Keratinocyte (primary cell): ENCODE results near the gene UBL7. TPM values are rescaled to one million over a fixed set of nuclear protein-coding genes. Genes with fewer than 3 reads are reported as not detected.

Experiments used
- DNase-seq: peaks from one replicate; pipeline ENCODE4 v3.0.0-alpha.2; 2011; ENCODE audit warnings: low read depth, missing footprints, low spot score
- FAIRE-seq: peaks from 2 replicates; lab custom pipeline; 2011; peaks lifted over from hg19 to GRCh38; lab: Jason Lieb, UNC
- H2AFZ ChIP-seq: 2 replicates; pipeline ENCODE4 v1.6.0; 2012; ENCODE audit warnings: low read length, control low read depth, inconsistent platforms; ENCODE audit not compliant: control insufficient read depth
- H3K27ac ChIP-seq: 2 replicates; pipeline ENCODE4 v1.5.1; 2011; ENCODE audit warnings: low read length; ENCODE audit not compliant: control insufficient read depth, insufficient read depth
- H3K27me3 ChIP-seq: 3 replicates; pipeline ENCODE4 v1.6.0; 2011; ENCODE audit warnings: low read length; ENCODE audit not compliant: control insufficient read depth, insufficient read depth; ENCODE audit errors: extremely low read depth
- H3K36me3 ChIP-seq, 2 experiments: 2 replicates in 1 of 2; 3 replicates in 1 of 2; pipeline ENCODE4 v1.5.1; 2011; ENCODE audit warnings: low read length in 2 of 2, mild to moderate bottlenecking in 1 of 2; ENCODE audit not compliant: control insufficient read depth in 2 of 2, insufficient read depth in 2 of 2; ENCODE audit errors: extremely low read depth in 1 of 2
- H3K4me1 ChIP-seq: 3 replicates; pipeline ENCODE4 v1.5.1; 2011; ENCODE audit warnings: low read length; ENCODE audit not compliant: control insufficient read depth, insufficient read depth; ENCODE audit errors: extremely low read depth
- H3K4me2 ChIP-seq: 3 replicates; pipeline ENCODE4 v1.6.0; 2011; ENCODE audit warnings: low read depth, low read length; ENCODE audit not compliant: control insufficient read depth, insufficient read depth; ENCODE audit errors: extremely low read depth
- H3K4me3 ChIP-seq, 3 experiments: fragments of 200-600 bp in 1 of 3; sonication (generic) in 1 of 3; 2 replicates in 2 of 3; 3 replicates in 1 of 3; pipeline ENCODE4 v1.5.1; 2011 to 2016; ENCODE audit warnings: low read length in 3 of 3, mild to moderate bottlenecking in 3 of 3, control low read depth in 2 of 3, inconsistent platforms in 1 of 3, low read depth in 1 of 3, mixed read lengths in 1 of 3, mixed run types in 1 of 3, moderate library complexity in 1 of 3; ENCODE audit not compliant: control insufficient read depth in 2 of 3, insufficient read depth in 2 of 3; ENCODE audit errors: extremely low read depth in 1 of 3
- H3K79me2 ChIP-seq: 2 replicates; pipeline ENCODE4 v1.6.0; 2012; ENCODE audit warnings: low read length; ENCODE audit not compliant: control insufficient read depth, insufficient read depth
- H3K9ac ChIP-seq: 3 replicates; pipeline ENCODE4 v1.6.0; 2011; ENCODE audit warnings: low read length; ENCODE audit not compliant: control insufficient read depth, insufficient read depth; ENCODE audit errors: extremely low read depth
- H3K9me1 ChIP-seq: 3 replicates; pipeline ENCODE4 v1.6.0; 2011; ENCODE audit warnings: low read length; ENCODE audit not compliant: control insufficient read depth, insufficient read depth; ENCODE audit errors: extremely low read depth
- H3K9me3 ChIP-seq: 2 replicates; pipeline ENCODE4 v1.5.1; 2012; ENCODE audit warnings: low read depth, low read length; ENCODE audit not compliant: control insufficient read depth
- H4K20me1 ChIP-seq: 3 replicates; pipeline ENCODE4 v1.6.0; 2011; ENCODE audit warnings: low read length; ENCODE audit not compliant: control insufficient read depth, insufficient read depth; ENCODE audit errors: extremely low read depth
- EZH2 ChIP-seq: IDR thresholded peaks from one replicate; pipeline ENCODE4 v1.6.1; 2012; ENCODE audit warnings: inconsistent platforms, mild to moderate bottlenecking, low read length, moderate library complexity
- dilution Hi-C: fragments of 300-500 bp; cut with MboI; formaldehyde crosslinking; loops from one replicate; pipeline ENCODE4 v1.7.0; 2020; ENCODE audit warnings: low sequenced_read_pairs; ENCODE audit not compliant: extremely low pct_ligation_motif_present
- polyA plus RNA-seq, 5 experiments: library from polyadenylated mRNA; depleted of rRNA in 3 of 5; stranded (reverse) in 3 of 5; stranded (forward) in 1 of 5; unstranded in 1 of 5; fragments of >200 nt; gene quantifications; 1 replicate in 1 of 5; 2 replicates in 3 of 5; 3 replicates in 1 of 5; pipeline versions ENCODE4 v1.2.1 to v1.2.3, GENCODE V29; 2011 to 2012; ENCODE audit warnings: missing spikeins in 2 of 5, low read depth in 1 of 5, low replicate concordance in 1 of 5
- TF ChIP-seq, protein P1 (sequence below), 3 experiments: IDR thresholded peaks in 1 of 3; conservative IDR thresholded peaks in 1 of 3; optimal IDR thresholded peaks in 1 of 3; 2 replicates in 2 of 3; 3 replicates in 1 of 3; pipeline versions ENCODE3 to v1.5.1; 2011; ENCODE audit warnings: low read length in 3 of 3, mild to moderate bottlenecking in 3 of 3, moderate library complexity in 2 of 3, control low read depth in 1 of 3, inconsistent platforms in 1 of 3; ENCODE audit not compliant: insufficient read depth in 2 of 3; ENCODE audit errors: extremely low read depth in 1 of 3

The UBL7 gene
- polyA plus RNA-seq, 1 donor (not counting 4 experiments of a cell fraction or from before 2014, with no cell fraction given), result 45.8 TPM

DNA sequence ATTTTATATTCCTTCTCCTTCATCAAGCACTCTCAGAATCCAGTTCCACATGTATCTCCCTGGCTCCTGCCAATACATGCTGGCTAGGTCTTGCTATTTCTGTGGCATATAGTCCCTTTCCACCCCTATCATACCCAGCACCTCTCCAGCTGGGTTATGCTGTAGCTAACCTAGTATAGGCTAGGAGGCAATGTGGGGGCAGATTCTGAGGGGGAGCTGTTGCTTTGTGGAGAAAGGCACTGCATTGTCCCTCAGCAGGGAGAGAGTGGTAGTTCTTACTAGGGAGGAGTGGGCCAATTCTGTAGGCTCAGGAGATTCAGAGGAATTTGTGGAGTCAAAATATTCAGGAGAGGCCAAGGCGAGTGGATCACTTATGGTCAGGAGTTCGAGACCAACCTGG, 39.4 kb upstream of the UBL7 start:
- Histone ChIP-seq H3K4me1 (peaks cover 12% of the 10 kb centered on the region), H3K4me2 (no peak overlapping the region), H3K36me3 (peaks cover 0 to 4% of the 10 kb centered on the region in 2 experiments), H3K27ac (no peak overlapping the region), H3K79me2 (no peaks in the 10 kb centered on the region), H2AFZ (no peak overlapping the region), H4K20me1 (no peaks in the 10 kb centered on the region), H3K9ac (no peak overlapping the region), H3K9me3 (no peaks in the 10 kb centered on the region), H3K27me3 (no peaks in the 10 kb centered on the region), H3K9me1 (no peaks in the 10 kb centered on the region), H3K4me3 (no peak overlapping the region)
- dilution Hi-C loops, result no loop called here
- FAIRE-seq, result no peak
- TF ChIP-seq EZH2, result no peak
- TF ChIP-seq, protein P1, sequence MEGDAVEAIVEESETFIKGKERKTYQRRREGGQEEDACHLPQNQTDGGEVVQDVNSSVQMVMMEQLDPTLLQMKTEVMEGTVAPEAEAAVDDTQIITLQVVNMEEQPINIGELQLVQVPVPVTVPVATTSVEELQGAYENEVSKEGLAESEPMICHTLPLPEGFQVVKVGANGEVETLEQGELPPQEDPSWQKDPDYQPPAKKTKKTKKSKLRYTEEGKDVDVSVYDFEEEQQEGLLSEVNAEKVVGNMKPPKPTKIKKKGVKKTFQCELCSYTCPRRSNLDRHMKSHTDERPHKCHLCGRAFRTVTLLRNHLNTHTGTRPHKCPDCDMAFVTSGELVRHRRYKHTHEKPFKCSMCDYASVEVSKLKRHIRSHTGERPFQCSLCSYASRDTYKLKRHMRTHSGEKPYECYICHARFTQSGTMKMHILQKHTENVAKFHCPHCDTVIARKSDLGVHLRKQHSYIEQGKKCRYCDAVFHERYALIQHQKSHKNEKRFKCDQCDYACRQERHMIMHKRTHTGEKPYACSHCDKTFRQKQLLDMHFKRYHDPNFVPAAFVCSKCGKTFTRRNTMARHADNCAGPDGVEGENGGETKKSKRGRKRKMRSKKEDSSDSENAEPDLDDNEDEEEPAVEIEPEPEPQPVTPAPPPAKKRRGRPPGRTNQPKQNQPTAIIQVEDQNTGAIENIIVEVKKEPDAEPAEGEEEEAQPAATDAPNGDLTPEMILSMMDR (optimal IDR thresholded peaks at IDR 0.05 in 1 of 3, IDR thresholded peaks at IDR 0.05 in 1 of 3, conservative IDR thresholded peaks at IDR 0.05 in 1 of 3; ENCODE audit: extremely low read depth in 1 of 3, insufficient read depth in 2 of 3, low read length in 3 of 3), result no peak
- no peak for DNase-seq

DNA sequence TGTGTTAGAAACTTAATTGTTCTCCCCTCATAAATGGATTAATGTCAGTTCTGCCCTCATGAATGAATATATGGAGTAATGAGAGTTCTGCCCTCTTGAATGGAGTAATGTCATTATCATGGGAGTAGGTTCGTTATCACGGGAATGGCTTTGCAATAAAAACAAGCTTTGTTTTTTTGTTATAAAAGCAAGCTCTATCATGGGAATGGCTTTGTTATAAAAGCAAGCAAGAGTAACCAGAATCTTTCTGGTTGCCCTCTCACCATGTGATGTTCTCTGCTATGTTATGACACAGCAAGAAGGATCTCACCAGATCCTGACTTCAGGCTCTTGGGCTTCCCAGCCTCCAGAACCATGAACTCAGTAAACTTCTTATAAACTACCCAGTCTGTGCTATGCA, 38.4 kb upstream of the UBL7 start:
- dilution Hi-C loops, result no loop called here
- H2AFZ ChIP-seq, result no peak overlapping the region
- TF ChIP-seq, protein P1 (optimal IDR thresholded peaks at IDR 0.05 in 1 of 3, IDR thresholded peaks at IDR 0.05 in 1 of 3, conservative IDR thresholded peaks at IDR 0.05 in 1 of 3; ENCODE audit: extremely low read depth in 1 of 3, insufficient read depth in 2 of 3, low read length in 3 of 3), result no peak
- no peak for TF ChIP-seq EZH2
- FAIRE-seq (no peak), DNase-seq (no peak)
- no peaks in the 10 kb centered on the region for H3K9me3 ChIP-seq
- H3K9ac ChIP-seq, result no peak overlapping the region
- no peaks in the 10 kb centered on the region for H3K79me2 ChIP-seq
- H3K4me3 ChIP-seq, result no peak overlapping the region
- H3K36me3 ChIP-seq, result peaks cover 0 to 4% of the 10 kb centered on the region in 2 experiments
- H3K4me2 ChIP-seq, result no peak overlapping the region
- no peaks in the 10 kb centered on the region for H3K9me1 ChIP-seq
- no peak overlapping the region for H3K27ac ChIP-seq
- H3K27me3 ChIP-seq, result no peaks in the 10 kb centered on the region
- peaks cover 12% of the 10 kb centered on the region for H3K4me1 ChIP-seq
- H4K20me1 ChIP-seq, result no peaks in the 10 kb centered on the region
